ENCODE measurements around the gene CACNG4. TPM values are rescaled to one million over a fixed set of nuclear protein-coding genes. Genes with fewer than 3 reads are reported as not detected.

Gene CACNG4
- total RNA-seq, 1 donor from 2014 or later = 5.8 TPM

DNA sequence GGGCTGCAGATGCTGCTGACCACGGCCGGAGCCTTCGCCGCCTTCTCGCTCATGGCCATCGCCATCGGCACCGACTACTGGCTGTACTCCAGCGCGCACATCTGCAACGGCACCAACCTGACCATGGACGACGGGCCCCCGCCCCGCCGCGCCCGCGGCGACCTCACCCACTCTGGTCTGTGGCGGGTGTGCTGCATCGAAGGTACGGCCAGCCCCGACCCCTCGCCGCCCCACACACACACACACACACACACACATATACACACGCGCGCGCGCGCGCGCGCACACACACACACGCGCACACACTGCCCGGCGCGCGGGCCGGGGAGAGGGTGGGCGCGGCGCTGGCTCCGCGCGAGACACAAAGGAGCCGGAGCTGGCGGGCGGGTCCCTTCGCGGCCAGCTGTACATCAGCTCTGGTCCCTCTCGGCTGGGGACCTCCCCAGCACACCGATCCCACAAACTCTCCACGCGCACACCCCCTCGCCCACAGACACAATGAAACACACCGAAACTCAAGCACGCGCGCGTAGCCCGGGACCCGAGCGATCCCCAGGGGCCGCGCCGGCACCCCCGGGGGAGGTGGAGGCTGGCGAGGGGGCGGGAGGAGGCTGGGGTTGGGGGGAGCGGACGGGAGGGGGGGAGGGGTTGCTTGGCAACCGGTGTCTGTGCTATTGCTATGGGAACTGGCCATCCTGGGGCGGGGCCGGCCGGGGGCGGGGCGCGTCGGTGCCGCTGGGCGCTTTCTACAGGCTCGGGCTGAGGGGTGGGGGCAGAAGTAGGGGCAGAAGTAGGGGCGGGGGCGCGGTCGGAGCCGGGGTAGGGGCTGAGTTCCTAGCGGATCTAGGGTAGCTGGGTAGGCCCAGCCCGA lies 658 bp downstream of the CACNG4 start:
- peak; percentile 54 for TF ChIP-seq EZH2 (IDR thresholded peaks at IDR 0.05; ENCODE audit: insufficient read depth, low read length)
- TF ChIP-seq, protein P1, sequence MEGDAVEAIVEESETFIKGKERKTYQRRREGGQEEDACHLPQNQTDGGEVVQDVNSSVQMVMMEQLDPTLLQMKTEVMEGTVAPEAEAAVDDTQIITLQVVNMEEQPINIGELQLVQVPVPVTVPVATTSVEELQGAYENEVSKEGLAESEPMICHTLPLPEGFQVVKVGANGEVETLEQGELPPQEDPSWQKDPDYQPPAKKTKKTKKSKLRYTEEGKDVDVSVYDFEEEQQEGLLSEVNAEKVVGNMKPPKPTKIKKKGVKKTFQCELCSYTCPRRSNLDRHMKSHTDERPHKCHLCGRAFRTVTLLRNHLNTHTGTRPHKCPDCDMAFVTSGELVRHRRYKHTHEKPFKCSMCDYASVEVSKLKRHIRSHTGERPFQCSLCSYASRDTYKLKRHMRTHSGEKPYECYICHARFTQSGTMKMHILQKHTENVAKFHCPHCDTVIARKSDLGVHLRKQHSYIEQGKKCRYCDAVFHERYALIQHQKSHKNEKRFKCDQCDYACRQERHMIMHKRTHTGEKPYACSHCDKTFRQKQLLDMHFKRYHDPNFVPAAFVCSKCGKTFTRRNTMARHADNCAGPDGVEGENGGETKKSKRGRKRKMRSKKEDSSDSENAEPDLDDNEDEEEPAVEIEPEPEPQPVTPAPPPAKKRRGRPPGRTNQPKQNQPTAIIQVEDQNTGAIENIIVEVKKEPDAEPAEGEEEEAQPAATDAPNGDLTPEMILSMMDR (IDR thresholded peaks at IDR 0.05; ENCODE audit: insufficient read depth, low read depth, low read length) = no peak
- Histone ChIP-seq H3K4me1 (ENCODE audit: insufficient read depth, low read length) (peaks cover 4% of the 10 kb centered on the region), H4K20me1 (ENCODE audit: insufficient read depth, low read length) (no peaks in the 10 kb centered on the region), H3K9ac (ENCODE audit: low read length) (no peak overlapping the region), H3K27ac (ENCODE audit: low read depth, low read length) (no peak overlapping the region), H3K79me2 (ENCODE audit: insufficient read depth, low read length) (no peaks in the 10 kb centered on the region), H2AFZ (ENCODE audit: low read depth, low read length) (peak overlapping the region; percentile 77), H3K36me3 (ENCODE audit: insufficient read depth, low read length) (no peaks in the 10 kb centered on the region), H3K27me3 (ENCODE audit: insufficient read depth, low read length) (peaks cover 54% of the 10 kb centered on the region), H3K4me2 (ENCODE audit: low read length) (peak overlapping the region; percentile 85), H3K9me3 (ENCODE audit: insufficient read depth, low read depth, low read length) (no peaks in the 10 kb centered on the region), H3K4me3 (ENCODE audit: insufficient read depth, low read depth, low read length) (peak overlapping the region; percentile 55)
- Mint-ChIP-seq H3K27ac (ENCODE audit: unreplicated experiment) (no peak overlapping the region), H3K27me3 (ENCODE audit: low read depth, unreplicated experiment) (peaks cover 68% of the 10 kb centered on the region), H3K4me3 (ENCODE audit: unreplicated experiment) (peak overlapping the region; percentile 79), H3K36me3 (ENCODE audit: low read depth, unreplicated experiment) (no peaks in the 10 kb centered on the region), H3K9me3 (ENCODE audit: unreplicated experiment) (no peaks in the 10 kb centered on the region), H3K4me1 (ENCODE audit: low read depth, unreplicated experiment) (no peaks in the 10 kb centered on the region)
- FAIRE-seq (no peak), DNase-seq (ENCODE audit: low read depth) (no peak)

DNA sequence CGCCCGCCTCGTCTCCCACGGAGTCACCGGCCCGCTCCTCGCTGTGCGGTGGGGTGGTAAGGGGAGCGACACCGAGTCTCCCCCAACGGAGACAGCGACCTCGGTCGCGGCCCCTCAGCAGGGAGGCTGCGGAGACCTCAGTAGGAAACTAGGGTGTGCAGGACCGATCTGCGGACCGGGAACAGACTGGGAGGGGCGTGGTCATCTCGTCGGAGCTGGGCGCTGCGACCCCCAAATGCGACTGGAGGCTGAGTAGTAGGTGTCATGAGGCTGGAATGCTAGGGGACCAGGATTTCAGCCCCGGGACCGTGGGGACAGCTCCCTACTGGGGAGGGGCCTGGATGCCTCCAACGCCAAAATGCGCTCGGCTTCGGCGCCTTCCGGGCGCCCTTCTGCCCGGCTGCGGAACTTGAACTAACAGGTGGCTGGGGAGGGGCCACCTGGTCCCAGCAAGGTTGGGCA lies 1.3 kb downstream of the CACNG4 start:
- H3K27me3 Mint-ChIP-seq (ENCODE audit: low read depth, unreplicated experiment) = peaks cover 67% of the 10 kb centered on the region
- peak overlapping the region; percentile 62 for H3K4me3 Mint-ChIP-seq (ENCODE audit: unreplicated experiment)
- H3K79me2 ChIP-seq (ENCODE audit: insufficient read depth, low read length) = no peaks in the 10 kb centered on the region
- no peaks in the 10 kb centered on the region for H3K36me3 ChIP-seq (ENCODE audit: insufficient read depth, low read length)
- DNase-seq (ENCODE audit: low read depth) (no peak), FAIRE-seq (no peak)
- H3K9me3 Mint-ChIP-seq (ENCODE audit: unreplicated experiment) = peaks cover 3% of the 10 kb centered on the region
- H3K4me2 ChIP-seq (ENCODE audit: low read length) = peak overlapping the region; percentile 85
- no peaks in the 10 kb centered on the region for H4K20me1 ChIP-seq (ENCODE audit: insufficient read depth, low read length)
- H3K4me1 ChIP-seq (ENCODE audit: insufficient read depth, low read length) = peaks cover 4% of the 10 kb centered on the region
- peak; percentile 94 for TF ChIP-seq EZH2 (IDR thresholded peaks at IDR 0.05; ENCODE audit: insufficient read depth, low read length)
- TF ChIP-seq, protein P1 (IDR thresholded peaks at IDR 0.05; ENCODE audit: insufficient read depth, low read depth, low read length) = no peak
- no peak overlapping the region for H3K27ac ChIP-seq (ENCODE audit: low read depth, low read length)
- H3K27me3 ChIP-seq (ENCODE audit: insufficient read depth, low read length) = peaks cover 52% of the 10 kb centered on the region
- no peak overlapping the region for H3K27ac Mint-ChIP-seq (ENCODE audit: unreplicated experiment)
- H2AFZ ChIP-seq (ENCODE audit: low read depth, low read length) = peak overlapping the region; percentile 66
- H3K9me3 ChIP-seq (ENCODE audit: insufficient read depth, low read depth, low read length) = no peaks in the 10 kb centered on the region
- no peaks in the 10 kb centered on the region for H3K36me3 Mint-ChIP-seq (ENCODE audit: low read depth, unreplicated experiment)
- H3K4me1 Mint-ChIP-seq (ENCODE audit: low read depth, unreplicated experiment) = no peaks in the 10 kb centered on the region
- peak overlapping the region; percentile 37 for H3K4me3 ChIP-seq (ENCODE audit: insufficient read depth, low read depth, low read length)
- no peak overlapping the region for H3K9ac ChIP-seq (ENCODE audit: low read length)

DNA sequence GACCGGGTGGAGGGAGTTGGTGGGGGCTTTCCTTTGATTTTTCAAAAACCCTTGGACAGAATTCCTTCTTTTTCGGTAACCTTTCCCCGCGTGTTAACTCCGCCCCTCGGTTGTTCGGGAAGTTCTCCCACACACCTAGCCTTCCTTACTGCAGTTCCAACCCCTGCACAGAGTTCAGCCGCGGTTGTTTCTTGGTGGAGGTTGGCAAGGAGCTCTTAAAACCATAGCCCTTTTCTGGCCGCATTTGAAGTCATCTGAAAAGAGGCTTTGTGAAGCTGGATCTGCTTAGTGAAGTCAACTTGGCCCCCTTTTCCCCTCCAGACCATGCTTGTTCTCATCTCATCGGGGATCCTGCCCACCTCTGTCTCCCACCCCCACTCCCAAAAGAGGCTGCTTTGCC lies 1.8 kb downstream of the CACNG4 start:
- no peak overlapping the region for H3K27ac Mint-ChIP-seq (ENCODE audit: unreplicated experiment)

More for the DNA sequence above, 1.8 kb downstream of the CACNG4 start:
- H3K27me3 ChIP-seq (ENCODE audit: insufficient read depth, low read length) = peaks cover 52% of the 10 kb centered on the region
- peak overlapping the region; percentile 54 for H3K4me3 Mint-ChIP-seq (ENCODE audit: unreplicated experiment)
- H3K9ac ChIP-seq (ENCODE audit: low read length) = no peak overlapping the region
- H3K9me3 Mint-ChIP-seq (ENCODE audit: unreplicated experiment) = peaks cover 3% of the 10 kb centered on the region
- no peak overlapping the region for H3K27ac ChIP-seq (ENCODE audit: low read depth, low read length)
- H3K4me1 ChIP-seq (ENCODE audit: insufficient read depth, low read length) = peaks cover 4% of the 10 kb centered on the region
- FAIRE-seq (no peak), DNase-seq (ENCODE audit: low read depth) (no peak)
- H3K36me3 ChIP-seq (ENCODE audit: insufficient read depth, low read length) = no peaks in the 10 kb centered on the region
- no peaks in the 10 kb centered on the region for H3K9me3 ChIP-seq (ENCODE audit: insufficient read depth, low read depth, low read length)
- no peaks in the 10 kb centered on the region for H3K4me1 Mint-ChIP-seq (ENCODE audit: low read depth, unreplicated experiment)
- H2AFZ ChIP-seq (ENCODE audit: low read depth, low read length) = no peak overlapping the region
- TF ChIP-seq, protein P1 (IDR thresholded peaks at IDR 0.05; ENCODE audit: insufficient read depth, low read depth, low read length) = no peak
- no peak for TF ChIP-seq EZH2 (IDR thresholded peaks at IDR 0.05; ENCODE audit: insufficient read depth, low read length)
- peak overlapping the region; percentile 85 for H3K4me2 ChIP-seq (ENCODE audit: low read length)
- no peaks in the 10 kb centered on the region for H4K20me1 ChIP-seq (ENCODE audit: insufficient read depth, low read length)
- H3K36me3 Mint-ChIP-seq (ENCODE audit: low read depth, unreplicated experiment) = no peaks in the 10 kb centered on the region
- peaks cover 66% of the 10 kb centered on the region for H3K27me3 Mint-ChIP-seq (ENCODE audit: low read depth, unreplicated experiment)
- peak overlapping the region; percentile 37 for H3K4me3 ChIP-seq (ENCODE audit: insufficient read depth, low read depth, low read length)
- H3K79me2 ChIP-seq (ENCODE audit: insufficient read depth, low read length) = no peaks in the 10 kb centered on the region
